Measurements from ENCODE around the gene CNTN1. TPM values are rescaled to one million over a fixed set of nuclear protein-coding genes. Genes with fewer than 3 reads are reported as not detected.

Gene CNTN1
- total RNA-seq, result 10 to 100 TPM; 16.3 to 33.6 TPM

- H3K4me1 ChIP-seq (replicated peaks), result no peaks in the 10 kb centered on the region
- no peaks in the 10 kb centered on the region for H3K36me3 ChIP-seq
- no peak for TF ChIP-seq POLR2A (IDR thresholded peaks at IDR 0.05)
- intact Hi-C loops (cut with DNase I), result no loop called here
- peak within 1 kb of the TSS; percentile 24 to 45 for H3K27ac ChIP-seq
- DNase-seq (ENCODE audit: low spot score), result peak; percentile 46
- H3K4me3 ChIP-seq, result peak within 1 kb of the TSS; percentile 42 to 48
- H3K9me3 ChIP-seq, result no peaks in the 10 kb centered on the region
- 2% methylated on average over 31 of the region's 31 CpGs for WGBS
- H3K27me3 ChIP-seq (replicated peaks; ENCODE audit: insufficient read depth), result no peaks in the 10 kb centered on the region
These were observed at the start of gene CNTN1 for GRCh38 chr12:40691913-40692764. CNTN1 (plus strand) TSS chr12:40692439.

- intact Hi-C loops (cut with DNase I), result no loop called here
- no peaks in the 10 kb centered on the region for H3K36me3 ChIP-seq
These were observed 48.7 kb upstream of the CNTN1 start for GRCh38 chr12:40643506-40643905.

GRCh38 chr12:40643976-40644375 lies 48.3 kb upstream of the CNTN1 start:
- Histone ChIP-seq H3K27me3 (replicated peaks; ENCODE audit: insufficient read depth) (no peaks in the 10 kb centered on the region), H3K4me1 (replicated peaks) (no peaks in the 10 kb centered on the region), H3K36me3 (no peaks in the 10 kb centered on the region), H3K27ac (no peak overlapping the region), H3K4me3 (no peak overlapping the region), H3K9me3 (no peaks in the 10 kb centered on the region)
- WGBS, result 64% methylated on average over 1 of the region's 1 CpG
- intact Hi-C loops (cut with DNase I), result no loop called here
- no peak for DNase-seq (ENCODE audit: low spot score)
- TF ChIP-seq POLR2AphosphoS5 (IDR thresholded peaks at IDR 0.05), result no peak
- TF ChIP-seq CTCF (IDR thresholded peaks at IDR 0.05), result no peak
- TF ChIP-seq POLR2A (IDR thresholded peaks at IDR 0.05), result no peak

More at GRCh38 chr12:40643506-40643905, 48.7 kb upstream of the CNTN1 start:
- DNase-seq (ENCODE audit: low spot score), result no peak
- Histone ChIP-seq H3K9me3 (no peaks in the 10 kb centered on the region), H3K4me1 (replicated peaks) (no peaks in the 10 kb centered on the region), H3K4me3 (no peak overlapping the region), H3K27ac (no peak overlapping the region), H3K27me3 (replicated peaks; ENCODE audit: insufficient read depth) (no peaks in the 10 kb centered on the region)
- no peak for TF ChIP-seq POLR2A (IDR thresholded peaks at IDR 0.05)
- no peak for TF ChIP-seq POLR2AphosphoS5 (IDR thresholded peaks at IDR 0.05)
- TF ChIP-seq CTCF (IDR thresholded peaks at IDR 0.05), result no peak

GRCh38 chr12:40644708-40645107 lies 47.5 kb upstream of the CNTN1 start:
- Histone ChIP-seq H3K27ac (no peak overlapping the region), H3K36me3 (no peaks in the 10 kb centered on the region), H3K27me3 (replicated peaks; ENCODE audit: insufficient read depth) (no peaks in the 10 kb centered on the region), H3K4me1 (replicated peaks) (no peaks in the 10 kb centered on the region), H3K9me3 (no peaks in the 10 kb centered on the region), H3K4me3 (no peak overlapping the region)
- no peak for TF ChIP-seq CTCF (IDR thresholded peaks at IDR 0.05)
- no peak for TF ChIP-seq POLR2A (IDR thresholded peaks at IDR 0.05)
- no peak for TF ChIP-seq POLR2AphosphoS5 (IDR thresholded peaks at IDR 0.05)
- intact Hi-C loops (cut with DNase I), result no loop called here
- no peak for DNase-seq (ENCODE audit: low spot score)
- 83% methylated on average over 2 of the region's 2 CpGs for WGBS

GRCh38 chr12:40645361-40645760 lies 46.9 kb upstream of the CNTN1 start:
- Histone ChIP-seq H3K4me3 (no peak overlapping the region), H3K4me1 (replicated peaks) (no peaks in the 10 kb centered on the region), H3K27ac (no peak overlapping the region), H3K27me3 (replicated peaks; ENCODE audit: insufficient read depth) (no peaks in the 10 kb centered on the region), H3K36me3 (no peaks in the 10 kb centered on the region), H3K9me3 (no peaks in the 10 kb centered on the region)
- intact Hi-C loops (cut with DNase I), result no loop called here
- TF ChIP-seq CTCF (IDR thresholded peaks at IDR 0.05) (no peak), POLR2AphosphoS5 (IDR thresholded peaks at IDR 0.05) (no peak), POLR2A (IDR thresholded peaks at IDR 0.05) (no peak)
- 90% methylated on average over 3 of the region's 3 CpGs for WGBS
- DNase-seq (ENCODE audit: low spot score), result no peak

All from prostate gland (tissue), 2 donors.